Activated T-helper 9 cell treated with anti-CD3 and anti-CD28 coated beads, Interleukin-2, amount 50 U/mL, for 16 hours (primary cell): ENCODE results near the gene ACTL8.

ENCODE experiments used
- DNase-seq: peaks from one replicate; pipeline ENCODE4 v3.0.0-alpha.2; 2020; ENCODE audit warnings: low read depth

The ACTL8 gene

DNA sequence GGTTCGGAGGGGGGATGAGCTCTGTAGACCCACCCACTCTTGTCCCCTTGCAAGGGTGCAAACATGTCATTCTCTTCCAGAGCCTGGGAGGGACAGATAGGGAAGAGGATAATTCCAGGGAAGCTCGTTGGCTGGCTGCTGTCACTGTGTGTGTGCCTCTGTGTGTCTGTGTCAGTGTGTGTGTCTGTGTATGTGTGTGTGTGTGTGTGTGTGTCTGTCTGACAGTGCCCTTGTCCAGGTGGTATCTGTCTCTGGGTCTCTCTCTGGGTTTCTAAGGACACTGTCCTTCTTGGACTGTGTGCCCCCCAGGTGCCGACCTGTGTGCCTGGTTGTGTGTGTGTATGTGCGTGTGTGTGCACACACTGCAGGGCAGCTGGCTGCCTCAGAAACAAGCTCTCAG, 90.5 kb downstream of the ACTL8 start:
- DNase-seq: no peak

GRCh38 chr1:17846341-17846740, 91.2 kb downstream of the ACTL8 start:
- no peak for DNase-seq

GRCh38 chr1:17847111-17847510, 92.0 kb downstream of the ACTL8 start:
- no peak for DNase-seq

GRCh38 chr1:17849216-17849615, 94.1 kb downstream of the ACTL8 start:
- DNase-seq: no peak

GRCh38 chr1:17851056-17851455, 95.9 kb downstream of the ACTL8 start:
- no peak for DNase-seq

DNA sequence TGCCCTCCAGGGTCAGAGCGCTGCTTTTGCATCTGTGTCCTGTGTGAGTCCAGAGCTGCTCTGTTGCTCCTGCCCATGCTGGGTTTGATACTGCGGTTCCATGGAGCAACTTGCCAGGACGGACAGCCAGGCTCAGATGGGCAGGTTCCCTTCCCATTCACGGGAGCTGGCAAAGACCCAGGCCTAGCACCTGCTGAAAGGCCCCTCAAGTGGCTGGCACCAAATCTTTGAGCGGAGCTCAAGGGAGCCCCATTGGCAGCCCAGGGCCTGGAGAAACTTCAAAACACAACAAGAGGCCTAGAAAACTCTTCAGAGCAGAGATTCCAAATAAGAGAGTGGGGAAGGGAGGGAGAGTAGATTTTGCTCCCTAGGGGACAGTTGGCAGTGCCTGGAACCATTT, 97.2 kb downstream of the ACTL8 start:
- DNase-seq: no peak

- no peak for DNase-seq
Observed at GRCh38 chr1:17853241-17853935, 98.3 kb downstream of the ACTL8 start.

DNA sequence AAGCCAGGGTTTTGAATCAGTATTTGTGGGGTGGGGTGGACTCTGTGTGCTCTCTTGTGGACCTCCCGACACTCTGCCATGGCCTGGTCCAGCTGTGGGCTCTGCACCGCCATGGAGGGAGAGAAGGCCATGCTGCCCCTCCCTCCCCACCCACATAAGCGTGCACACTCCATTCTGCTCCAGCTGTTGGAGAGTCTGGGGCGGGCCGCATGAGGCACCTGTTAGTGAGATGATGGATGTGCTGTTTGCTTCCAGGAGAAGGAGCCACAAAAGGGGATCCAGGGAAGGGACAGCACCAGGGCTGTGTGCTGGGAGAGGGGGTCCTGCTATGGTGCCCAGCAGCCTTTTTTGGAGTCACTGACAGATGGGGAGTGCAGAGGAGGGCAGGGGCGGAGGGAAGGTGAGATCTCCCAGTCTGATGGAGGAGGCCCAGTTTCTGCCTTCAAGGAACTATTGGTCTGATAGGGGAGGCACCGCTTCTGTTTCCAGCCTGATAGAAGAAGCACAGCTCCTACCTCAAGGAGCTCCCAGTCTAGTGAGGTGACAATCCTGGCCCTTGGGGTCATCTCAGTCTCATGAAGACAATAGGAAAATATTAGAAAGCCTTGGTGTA, 101.5 kb downstream of the ACTL8 start:
- DNase-seq: no peak

DNA sequence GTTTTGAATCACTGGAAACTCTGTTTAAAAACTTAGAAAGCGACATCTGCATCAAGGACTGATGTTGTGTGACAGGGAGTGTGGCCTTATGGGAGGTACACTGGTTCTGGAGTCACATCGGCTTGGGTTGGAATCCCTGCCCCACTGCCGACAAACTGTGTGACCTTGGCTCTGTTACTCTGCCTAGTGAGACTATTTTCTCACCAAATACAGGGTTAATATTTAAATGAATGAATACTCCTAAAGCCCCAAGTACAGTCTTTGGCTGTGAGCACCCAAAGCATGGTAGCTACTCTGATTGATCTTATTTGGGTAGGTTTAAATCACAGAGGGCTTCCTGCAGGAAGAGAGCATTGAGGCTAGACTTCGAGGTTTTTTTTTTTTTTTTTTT, 102.0 kb downstream of the ACTL8 start:
- DNase-seq: no peak

DNA sequence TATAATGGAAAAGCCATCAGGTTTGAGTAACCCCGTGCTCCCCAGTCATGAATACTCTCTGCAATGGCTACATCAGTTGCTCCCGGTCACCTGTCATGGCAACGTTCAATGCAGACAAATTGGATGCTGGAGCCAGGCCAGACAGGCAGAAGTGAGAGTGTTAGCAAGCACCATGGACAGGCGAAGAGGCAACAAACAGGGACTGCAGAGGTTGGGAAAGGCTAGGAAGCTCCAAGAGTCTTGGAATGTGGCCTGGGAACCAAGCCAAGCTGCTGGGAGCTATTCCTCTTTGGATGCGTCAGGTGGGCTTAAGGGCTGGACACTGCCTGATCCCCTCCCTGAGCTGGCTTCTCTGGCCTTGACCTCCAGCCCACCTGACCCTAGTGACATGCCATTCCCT, 102.9 kb downstream of the ACTL8 start:
- no peak for DNase-seq

- no peak for DNase-seq
Observed at GRCh38 chr1:17860812-17861211, 105.7 kb downstream of the ACTL8 start.

GRCh38 chr1:17861685-17862084, 106.6 kb downstream of the ACTL8 start:
- DNase-seq: no peak

GRCh38 chr1:17862121-17862520, 107.0 kb downstream of the ACTL8 start:
- no peak for DNase-seq

- no peak for DNase-seq
Observed at GRCh38 chr1:17865912-17866739, 111.0 kb downstream of the ACTL8 start.

GRCh38 chr1:17866740-17867029, 111.6 kb downstream of the ACTL8 start:
- DNase-seq: no peak

- no peak for DNase-seq
Observed at GRCh38 chr1:17867470-17867869, 112.3 kb downstream of the ACTL8 start.

DNA sequence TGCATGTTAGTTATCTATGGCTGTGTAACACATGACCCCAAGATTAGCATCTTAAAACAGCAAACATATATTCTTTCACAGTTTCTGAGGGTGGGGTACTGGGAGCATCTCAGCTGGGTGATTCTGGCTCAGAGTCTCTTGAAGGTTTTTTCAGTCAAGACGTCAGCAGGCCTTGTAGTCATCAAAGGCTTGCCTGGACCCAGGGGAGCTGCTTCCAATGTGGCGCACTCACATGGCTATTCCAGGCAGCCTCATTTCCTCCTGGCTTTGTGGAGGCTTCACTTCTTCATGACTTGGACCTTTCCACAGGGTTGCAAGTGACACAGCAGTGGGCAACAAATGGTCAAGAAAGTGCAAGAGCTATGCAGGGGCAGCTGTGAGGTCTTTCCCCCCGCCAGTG, 114.7 kb downstream of the ACTL8 start:
- DNase-seq: no peak

GRCh38 chr1:17870679-17871078, 115.5 kb downstream of the ACTL8 start:
- DNase-seq: no peak

GRCh38 chr1:17873007-17873675, 118.0 kb downstream of the ACTL8 start:
- no peak for DNase-seq

GRCh38 chr1:17874231-17874630, 119.1 kb downstream of the ACTL8 start:
- DNase-seq: no peak

DNA sequence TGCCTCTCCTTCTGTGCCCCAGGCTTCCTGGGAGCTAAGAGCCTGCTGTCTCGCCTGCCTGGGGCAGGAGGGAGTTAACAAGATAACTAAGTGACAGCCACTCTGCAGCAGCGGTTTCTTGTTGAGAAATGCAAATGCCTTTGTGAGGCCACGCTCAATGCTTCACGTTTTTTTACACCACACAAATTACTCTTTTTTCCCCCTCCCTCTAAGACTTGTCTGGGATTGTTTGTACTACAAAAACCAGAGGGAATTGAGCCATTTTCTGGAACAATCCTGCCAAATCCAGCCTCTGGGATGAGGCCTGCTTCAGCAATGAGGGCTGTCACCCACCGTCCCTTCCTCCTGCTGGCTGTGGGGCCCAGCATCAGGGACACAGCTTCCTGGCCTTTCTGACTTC, 119.6 kb downstream of the ACTL8 start:
- no peak for DNase-seq

DNA sequence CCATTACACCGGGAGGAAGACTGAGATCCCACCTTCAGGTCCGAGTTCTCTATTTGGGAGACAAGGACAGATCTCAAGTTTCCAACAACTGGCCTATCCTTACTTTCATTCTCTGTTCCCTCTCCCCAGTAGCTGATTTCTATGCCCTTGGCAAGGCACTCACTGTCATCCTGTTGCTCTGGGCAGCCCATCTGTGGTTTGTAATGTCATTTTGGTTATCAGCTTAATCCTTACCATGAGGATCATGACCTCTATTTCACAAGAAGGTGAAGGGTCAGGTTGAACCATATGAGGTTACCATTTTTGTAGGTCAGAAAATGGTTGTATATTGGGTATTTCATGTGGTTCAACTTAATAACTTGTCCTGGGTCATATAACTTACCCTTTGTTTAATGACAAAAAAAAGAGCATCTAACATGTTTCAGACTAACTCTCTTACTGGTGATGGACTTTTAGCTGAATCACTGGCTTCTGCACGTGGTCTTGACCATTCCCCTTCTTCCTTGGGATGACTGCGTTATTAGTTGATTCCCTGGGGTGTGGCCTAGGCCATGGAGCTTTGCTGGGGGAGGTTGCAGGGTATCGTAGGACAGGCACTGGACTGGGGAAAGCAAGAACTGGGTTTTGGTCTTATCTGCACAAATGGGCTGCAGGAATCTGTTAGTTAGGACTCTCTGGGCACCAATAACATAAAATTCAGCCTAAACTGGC, 120.2 kb downstream of the ACTL8 start:
- DNase-seq: no peak
